DMS114 treated with DMSO at 0.1 percent for 48 hours (cell line): ENCODE measurements around the gene FGA.

Source experiments
- DNase-seq: peaks from one replicate; lab custom pipeline; 2025; ENCODE audit not compliant: unreplicated experiment; lab: John Stamatoyannopoulos, UW

FGA gene

GRCh38 chr4:154542271-154542879 lies 48.2 kb downstream of the FGA start:
- DNase-seq, result no peak
